ENCODE data around the gene KLHL29.

The KLHL29 gene

GRCh38 chr2:23536326-23536725, 151.3 kb downstream of the KLHL29 start:
- DNase-seq: no peak

GRCh38 chr2:23537991-23538390, 153.0 kb downstream of the KLHL29 start:
- DNase-seq: no peak

GRCh38 chr2:23538566-23538965, 153.6 kb downstream of the KLHL29 start:
- DNase-seq: no peak

GRCh38 chr2:23540804-23541360, 155.9 kb downstream of the KLHL29 start:
- no peak for DNase-seq

GRCh38 chr2:23541503-23542229, 156.7 kb downstream of the KLHL29 start:
- no peak for DNase-seq

- DNase-seq: no peak
These were observed 157.3 kb downstream of the KLHL29 start for GRCh38 chr2:23542230-23542789.

GRCh38 chr2:23543302-23543701, 158.3 kb downstream of the KLHL29 start:
- no peak for DNase-seq

- DNase-seq: no peak
These were observed 158.7 kb downstream of the KLHL29 start for GRCh38 chr2:23543728-23544127.

GRCh38 chr2:23544589-23545295, 159.8 kb downstream of the KLHL29 start:
- no peak for DNase-seq

GRCh38 chr2:23545396-23545795, 160.4 kb downstream of the KLHL29 start:
- DNase-seq: no peak

- DNase-seq: no peak
These were observed 160.8 kb downstream of the KLHL29 start for GRCh38 chr2:23545811-23546210.

- DNase-seq: no peak
These were observed 161.9 kb downstream of the KLHL29 start for GRCh38 chr2:23546913-23547312.

GRCh38 chr2:23547725-23548124, 162.7 kb downstream of the KLHL29 start:
- no peak for DNase-seq

- DNase-seq: no peak
These were observed 163.3 kb downstream of the KLHL29 start for GRCh38 chr2:23548143-23548769.

GRCh38 chr2:23549051-23549450, 164.1 kb downstream of the KLHL29 start:
- no peak for DNase-seq

GRCh38 chr2:23549821-23550530, 165.0 kb downstream of the KLHL29 start:
- DNase-seq: no peak

- DNase-seq: no peak
These were observed 165.6 kb downstream of the KLHL29 start for GRCh38 chr2:23550553-23550952.

GRCh38 chr2:23551875-23552274, 166.9 kb downstream of the KLHL29 start:
- no peak for DNase-seq

GRCh38 chr2:23553561-23553960, 168.6 kb downstream of the KLHL29 start:
- no peak for DNase-seq

GRCh38 chr2:23554054-23554697, 169.2 kb downstream of the KLHL29 start:
- DNase-seq: no peak

GRCh38 chr2:23555944-23556343, 171.0 kb downstream of the KLHL29 start:
- DNase-seq: no peak

GRCh38 chr2:23556929-23557328, 171.9 kb downstream of the KLHL29 start:
- DNase-seq: no peak
